8988T (cell line): Measurements from ENCODE around the gene CACNA1B.
"Not testable (repeated sequence)": the region's sequence is repeated elsewhere in the genome, so short reads cannot be mapped to it uniquely, and the experiment has no call there.

ENCODE experiments used
- DNase-seq: peaks from one replicate; pipeline ENCODE4 v3.0.0; 2011

The CACNA1B gene

DNA sequence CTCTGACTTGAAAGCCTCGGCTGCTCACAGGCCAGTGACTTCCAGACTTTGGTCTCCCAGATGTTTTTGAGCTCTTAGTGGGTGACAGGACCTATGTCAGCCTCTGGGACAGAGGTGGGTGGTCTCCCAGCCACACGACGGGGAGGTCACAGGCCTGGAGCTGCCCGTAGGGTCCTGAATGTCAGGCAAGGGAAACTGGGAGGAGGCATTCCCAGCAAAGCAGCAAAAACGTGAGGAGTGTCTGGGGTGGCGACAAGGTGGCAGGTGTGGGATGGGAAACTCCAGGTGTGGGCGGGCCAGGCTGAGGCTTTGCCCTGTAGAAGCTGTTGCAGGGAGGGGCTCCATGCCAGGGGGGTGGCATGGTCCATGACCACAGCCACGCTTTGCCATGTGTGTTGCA lies 110.5 kb downstream of the CACNA1B start:
- no peak for DNase-seq

DNA sequence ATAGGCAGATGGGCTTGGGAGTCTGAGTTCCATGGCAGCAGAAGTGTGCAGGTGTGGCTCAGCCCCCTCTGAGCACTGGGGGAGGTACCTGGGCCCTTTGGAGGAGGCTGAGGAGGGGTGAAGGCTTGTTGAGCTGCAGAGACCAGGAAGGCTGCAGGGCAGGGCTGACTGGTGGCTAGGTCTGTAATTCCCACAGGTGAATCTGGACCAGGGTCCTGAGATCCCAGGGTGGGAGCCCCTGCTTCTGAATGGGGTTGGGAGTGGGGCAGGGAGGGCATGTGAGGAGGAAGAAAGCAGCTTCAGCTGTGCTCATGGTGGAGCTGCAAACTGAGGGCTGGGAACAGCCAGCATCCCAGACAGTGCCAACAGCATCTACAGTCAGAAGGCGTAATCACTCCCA lies 111.1 kb downstream of the CACNA1B start:
- DNase-seq = no peak

DNA sequence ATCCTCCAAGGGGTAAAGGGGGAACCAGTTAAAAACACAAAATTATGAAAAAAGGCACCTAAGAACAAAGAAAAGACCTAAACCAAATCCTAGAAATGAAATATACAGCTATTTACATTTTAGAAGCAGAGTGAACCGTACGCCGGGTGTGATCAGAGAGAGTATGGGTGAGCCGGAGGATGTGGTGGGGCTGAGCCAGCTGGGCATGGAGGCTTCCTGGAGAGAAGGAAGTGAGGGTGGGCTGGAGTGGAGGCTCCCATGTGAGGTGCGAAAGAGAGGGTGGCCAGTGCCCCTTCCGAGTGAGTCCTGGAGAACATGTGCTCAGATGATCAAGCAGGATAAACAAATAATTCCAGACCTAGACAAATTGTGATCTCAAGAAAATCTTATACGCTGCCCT lies 111.6 kb downstream of the CACNA1B start:
- no peak for DNase-seq

DNA sequence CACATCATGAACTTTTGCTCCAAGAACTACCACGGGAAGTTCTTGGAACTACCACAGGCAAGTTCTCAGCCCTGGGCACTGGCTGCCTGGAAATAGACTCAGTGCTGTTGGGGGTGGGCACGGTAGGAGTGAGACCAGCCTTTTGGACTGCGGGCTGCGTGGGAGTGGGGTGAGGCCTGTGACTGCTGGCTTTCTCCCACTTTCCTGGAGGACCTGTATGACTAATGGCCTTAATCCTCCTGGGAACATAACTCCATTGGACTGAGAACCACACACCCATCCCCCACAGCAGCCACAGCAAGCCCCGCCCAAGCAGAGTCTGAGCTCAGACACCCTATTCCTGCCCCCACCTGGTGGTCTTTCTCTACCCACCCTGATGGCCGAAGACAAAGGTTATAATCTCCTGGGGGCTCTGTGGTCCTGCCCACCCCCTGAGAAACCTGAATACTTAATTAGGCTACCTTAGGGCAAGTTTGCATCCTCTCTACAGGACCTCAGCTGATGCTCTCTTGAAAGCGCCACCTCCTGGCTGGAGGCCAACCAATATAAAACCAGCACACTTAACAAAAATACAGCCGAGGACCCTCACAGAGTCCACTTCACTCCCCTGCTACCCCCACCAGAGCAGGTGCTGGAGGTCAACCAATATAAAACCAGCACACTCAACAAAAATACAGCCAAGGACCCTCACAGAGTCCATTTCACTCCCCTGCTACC lies 112.6 kb downstream of the CACNA1B start:
- DNase-seq = no peak

DNA sequence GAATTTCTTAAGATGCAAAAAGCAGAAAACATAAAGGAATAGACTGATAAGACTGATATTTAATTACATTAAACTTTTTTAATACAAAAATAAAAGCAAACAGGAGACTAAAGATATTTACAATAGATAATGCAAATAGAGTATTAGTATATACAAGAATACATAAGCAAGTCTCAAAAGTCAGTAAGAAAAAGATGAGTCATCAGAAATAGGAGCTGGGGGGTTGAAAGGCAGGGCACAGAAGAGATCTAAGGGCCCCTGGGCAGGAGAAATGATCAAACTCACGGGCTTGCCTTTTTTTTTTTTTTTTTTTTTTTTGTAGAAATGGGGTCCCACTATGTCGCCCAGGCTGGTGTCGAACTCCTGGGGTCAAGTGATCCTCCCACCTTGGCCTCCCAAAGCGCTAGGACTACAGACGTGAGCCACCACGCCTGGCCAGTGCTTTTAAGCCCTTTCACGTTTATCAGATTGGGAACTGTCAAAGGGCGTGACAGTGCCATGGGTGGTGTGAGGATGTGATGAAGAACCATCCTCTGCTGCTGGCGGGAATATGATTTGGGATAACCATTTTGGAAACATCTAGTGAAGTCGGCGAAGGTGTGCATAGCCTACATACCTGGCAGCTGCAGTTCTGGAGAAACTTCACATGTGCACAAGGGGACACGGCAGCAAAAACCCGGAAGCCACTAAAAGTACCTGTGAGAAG lies 126.1 kb downstream of the CACNA1B start:
- no peak for DNase-seq

DNA sequence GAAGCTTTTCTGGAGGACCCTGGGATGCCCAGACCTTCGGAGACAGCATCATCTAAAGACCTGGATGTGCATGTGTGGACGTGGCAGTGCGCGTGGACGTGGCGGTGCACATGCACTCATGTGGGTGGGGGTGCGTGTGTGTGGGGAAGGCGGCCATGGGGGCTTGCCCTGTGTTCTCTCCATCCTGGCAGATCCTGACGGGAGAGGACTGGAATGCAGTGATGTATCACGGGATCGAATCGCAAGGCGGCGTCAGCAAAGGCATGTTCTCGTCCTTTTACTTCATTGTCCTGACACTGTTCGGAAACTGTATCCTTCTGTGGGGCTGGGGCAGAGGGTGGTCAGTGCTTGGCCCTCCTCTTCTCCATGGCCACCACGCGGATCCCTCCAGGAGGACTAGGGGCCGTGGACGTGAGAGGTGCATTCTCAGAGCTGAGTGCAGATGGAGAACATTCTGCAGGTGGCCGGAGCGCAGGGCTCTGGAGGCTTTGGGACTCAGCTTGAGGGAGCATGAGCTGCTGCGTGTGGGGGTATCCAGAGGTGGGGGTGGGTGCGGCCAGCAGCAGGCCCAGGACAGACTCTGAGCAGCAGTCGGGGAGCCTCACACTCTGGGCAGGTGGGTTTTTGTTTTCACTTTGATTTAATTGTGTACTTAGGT lies 129.1 kb downstream of the CACNA1B start:
- no peak for DNase-seq

DNA sequence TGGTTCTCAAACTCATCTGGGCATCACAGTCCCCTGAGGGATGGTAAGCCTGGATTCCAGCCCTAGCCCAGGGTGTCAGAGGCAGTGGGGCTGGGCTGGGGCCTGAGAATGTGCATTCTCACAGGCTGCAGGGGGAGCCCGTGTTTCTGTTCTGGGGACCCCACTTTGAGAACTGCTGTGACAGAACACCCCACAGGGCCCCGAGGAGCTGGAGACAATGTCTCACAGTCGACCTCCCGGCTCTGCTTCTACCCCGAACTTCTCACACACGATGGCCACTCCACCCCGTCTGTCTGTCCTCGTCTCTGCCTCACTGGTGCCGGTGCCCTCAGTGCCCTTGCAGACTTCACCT lies 130.0 kb downstream of the CACNA1B start:
- DNase-seq = no peak

DNA sequence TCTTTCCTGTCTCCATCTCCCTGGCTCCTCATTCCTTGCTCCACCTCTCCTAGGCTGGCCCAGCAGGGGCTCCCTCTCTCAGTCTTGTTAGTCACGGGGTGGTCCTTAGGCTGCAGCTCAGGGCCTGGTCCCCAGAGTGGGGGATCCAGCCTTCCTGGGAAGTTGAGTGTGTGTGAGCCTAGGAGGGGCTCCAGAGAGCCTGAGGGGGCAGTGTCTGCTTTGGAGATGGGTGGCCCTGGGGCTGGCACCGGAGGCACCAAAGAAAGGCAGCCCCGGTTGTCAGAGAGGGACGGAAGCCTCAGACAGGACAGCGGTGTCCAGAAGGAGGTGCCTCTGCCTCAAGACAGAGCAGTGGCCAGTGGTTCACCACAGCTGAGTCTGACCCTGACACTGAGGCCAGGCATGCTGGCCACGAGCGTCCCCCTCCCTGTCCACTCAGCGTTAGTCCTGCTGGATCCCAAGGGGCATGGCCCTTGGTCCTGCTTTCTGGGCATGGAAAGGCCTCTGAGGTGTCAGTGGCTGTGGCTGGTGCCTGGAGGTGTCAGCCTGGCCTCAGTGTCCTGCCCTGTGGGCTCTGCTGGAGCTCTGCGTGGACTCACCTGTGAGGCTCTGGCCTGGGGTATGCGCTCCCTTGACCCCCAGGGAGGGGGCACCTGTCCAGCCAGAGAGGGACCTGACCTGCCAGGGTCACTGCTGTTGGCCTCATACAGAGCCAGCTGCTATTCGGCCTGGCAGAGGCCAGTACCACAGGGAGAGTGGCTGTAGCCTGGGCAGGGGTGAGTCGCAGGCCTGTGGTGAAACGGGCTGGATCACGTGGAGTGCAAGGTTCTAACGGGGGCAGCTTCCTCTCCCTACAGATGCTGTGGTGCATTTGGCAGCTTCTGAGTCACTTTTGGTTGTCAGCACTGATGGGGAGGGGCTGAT lies 130.6 kb downstream of the CACNA1B start:
- DNase-seq = no peak

DNA sequence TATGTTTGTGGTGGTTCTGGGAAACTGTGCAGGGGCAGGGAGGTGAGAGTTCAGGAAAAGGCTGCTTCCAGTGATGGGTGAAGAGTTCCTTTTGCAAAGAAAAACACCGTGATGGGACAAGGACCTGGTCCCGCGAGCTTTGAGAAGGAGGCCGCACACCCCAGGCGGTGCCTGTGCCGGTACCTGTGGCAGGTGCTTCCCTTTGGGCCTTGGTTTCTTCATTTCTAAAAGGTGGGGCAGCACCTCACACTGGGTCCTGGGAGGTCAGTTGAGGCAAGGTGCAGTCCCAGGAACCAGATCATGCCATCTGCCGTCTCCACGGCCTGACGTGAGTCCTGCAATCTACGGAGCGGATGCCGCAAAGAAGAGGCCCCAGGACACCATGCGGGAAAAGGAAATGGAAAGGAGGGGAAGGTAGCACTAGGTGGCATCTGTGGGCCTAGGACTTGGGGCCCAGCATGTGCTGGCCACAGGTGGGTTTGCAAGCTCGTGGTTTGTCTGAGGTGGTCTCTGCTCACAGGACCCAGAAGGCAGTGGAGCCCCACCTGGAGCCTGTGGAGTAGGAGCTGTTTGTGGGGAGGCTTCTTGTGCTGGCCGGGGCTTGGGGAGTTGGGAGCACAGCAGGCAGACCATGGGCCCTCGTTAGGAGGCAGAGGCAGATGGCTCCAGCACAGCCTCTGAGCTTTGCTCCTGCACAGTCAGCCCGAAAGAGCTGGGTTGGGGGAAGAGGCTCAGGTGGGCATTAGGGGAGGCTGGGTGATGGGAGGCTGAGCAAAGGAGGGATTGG lies 131.6 kb downstream of the CACNA1B start:
- no peak for DNase-seq

DNA sequence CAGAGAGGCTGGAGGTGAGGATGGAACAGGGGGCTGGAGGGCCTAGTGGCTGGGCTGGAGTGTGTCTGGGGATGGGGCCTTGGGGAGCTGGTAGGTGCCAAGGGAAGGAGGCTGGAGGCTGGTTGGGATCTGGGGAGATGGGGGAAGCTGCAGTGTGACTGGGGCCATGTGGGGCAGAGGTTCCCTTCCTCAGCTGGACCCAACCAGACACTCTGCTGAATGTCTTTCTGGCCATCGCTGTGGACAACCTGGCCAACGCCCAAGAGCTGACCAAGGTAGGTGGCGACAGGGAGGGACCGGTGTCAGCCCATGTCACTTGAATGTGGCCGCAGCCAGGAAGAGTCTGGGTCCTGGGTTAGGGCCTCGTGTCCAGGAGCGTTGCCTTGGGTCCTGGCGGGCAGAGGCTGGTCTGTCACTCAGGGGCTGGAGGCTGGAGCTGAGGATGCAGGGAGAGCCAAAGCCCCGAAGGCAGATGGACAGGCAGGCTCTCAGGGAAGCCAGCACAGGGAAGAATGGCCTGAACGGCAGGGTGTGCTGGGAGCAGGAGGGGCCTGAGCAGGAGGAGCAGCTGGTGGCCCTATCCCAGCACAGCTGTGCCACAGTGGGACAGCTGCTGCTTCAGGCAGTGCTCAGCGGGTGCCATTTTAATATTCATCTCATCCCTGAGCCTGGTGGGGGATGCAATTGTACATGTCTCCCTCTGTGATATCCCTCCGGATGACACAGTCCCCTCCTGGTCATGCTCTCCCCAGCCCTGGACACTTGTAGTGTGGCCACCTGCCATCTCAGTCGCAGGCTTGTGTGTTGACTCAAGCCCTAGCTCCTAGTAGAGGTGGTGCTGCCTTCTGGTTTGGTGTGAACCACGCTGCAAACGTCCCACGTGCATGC lies 132.5 kb downstream of the CACNA1B start:
- no peak for DNase-seq

DNA sequence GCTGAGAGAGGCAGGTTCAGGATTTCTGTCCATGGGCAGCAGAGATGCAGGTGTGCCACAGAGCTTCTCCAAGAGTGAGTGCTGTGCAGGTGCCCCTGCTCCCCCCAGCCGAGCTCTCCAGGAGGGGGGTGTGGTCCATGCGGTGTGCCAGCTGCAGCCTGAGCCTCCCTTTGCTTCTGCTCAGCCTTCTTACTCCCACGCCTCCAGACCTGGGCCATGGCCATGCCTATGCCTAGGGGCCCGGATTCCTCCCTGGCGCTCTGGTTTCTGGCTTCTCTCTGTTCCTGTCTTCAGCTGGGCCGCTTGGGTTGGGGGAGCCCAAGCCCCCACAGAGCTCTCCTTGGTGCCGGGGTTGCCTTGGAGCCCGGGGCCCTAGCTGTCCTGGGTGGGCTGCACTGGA lies 133.3 kb downstream of the CACNA1B start:
- no peak for DNase-seq

DNA sequence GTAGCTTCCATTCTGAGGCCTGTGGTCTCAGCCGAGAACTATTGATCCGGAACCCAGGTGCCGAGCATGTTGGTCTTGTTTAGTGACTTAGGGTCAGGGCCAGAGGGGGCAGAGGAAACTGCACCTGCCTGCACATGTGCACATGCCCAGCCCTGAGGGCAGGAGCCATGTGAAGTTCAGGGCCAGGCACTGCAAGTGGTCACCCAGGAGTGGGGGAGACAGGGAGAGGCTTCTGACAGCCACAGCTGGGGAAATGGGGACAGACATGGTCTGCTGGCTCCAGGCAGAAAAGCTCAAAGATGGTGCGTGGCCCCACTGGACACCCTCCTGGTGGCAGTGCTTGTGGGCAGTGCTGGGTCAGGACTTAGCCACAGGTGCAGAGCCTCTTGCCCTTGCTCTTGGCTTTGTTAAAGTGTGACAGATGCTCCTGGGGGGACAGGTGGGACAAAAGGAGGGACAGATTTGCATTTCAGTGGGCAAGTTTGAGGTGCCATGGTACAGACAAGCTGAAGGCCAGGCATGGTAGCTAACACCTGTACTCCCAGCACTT lies 134.4 kb downstream of the CACNA1B start:
- no peak for DNase-seq

DNA sequence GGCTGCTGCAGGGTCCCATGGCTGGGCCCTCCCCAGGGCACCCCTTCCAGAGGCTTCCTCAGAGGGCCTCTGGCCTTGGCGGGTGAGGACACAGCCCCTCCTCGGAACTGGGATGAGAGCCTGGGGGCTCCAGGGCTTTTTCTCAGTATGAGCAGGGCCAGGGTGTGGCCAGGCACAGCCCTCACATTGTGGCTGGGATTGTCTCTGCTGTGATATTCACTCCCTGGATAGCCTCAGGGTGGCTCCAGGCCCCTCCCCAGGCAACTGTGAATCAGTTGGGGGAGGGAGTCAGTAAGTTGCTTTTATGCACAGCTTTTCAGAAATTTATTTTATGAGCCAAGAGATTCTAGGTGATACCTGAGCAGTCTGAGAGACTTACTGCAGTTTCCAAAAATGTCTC lies 135.7 kb downstream of the CACNA1B start:
- DNase-seq = no peak

DNA sequence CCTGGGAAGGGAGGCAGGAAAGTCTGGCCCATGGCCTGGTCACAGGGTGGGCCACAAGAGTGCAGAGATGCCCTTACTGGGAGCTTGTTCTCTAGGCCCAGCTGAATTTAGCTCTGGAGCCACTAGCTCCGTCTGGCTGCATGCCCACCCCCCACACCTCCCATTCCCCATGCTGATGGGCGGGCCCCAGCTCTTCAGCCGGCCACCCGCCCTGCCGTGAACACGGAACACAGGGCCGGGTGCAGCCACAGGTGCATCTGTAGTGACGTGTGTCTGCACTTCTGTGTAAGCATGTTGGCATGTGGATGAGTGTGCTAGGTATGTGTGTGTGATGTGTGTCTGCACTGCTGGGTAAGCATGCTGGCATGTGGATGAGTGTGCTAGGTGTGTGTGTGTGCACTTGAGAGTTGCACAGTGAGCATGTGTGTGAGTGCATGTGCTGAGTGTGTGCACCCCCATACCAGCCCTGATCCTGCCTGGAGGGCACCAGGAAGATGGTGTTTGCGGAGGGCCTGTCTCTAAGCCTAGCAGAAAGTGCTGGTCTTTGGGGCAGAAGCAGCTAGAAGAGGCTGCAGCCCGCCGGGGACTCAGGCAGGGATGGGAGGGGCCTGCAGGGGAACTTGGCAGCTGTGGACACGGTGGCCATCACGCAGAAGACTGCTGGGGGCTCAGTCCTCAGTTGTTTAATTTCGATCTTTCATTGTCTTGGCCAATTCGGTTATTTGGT lies 136.4 kb downstream of the CACNA1B start:
- no peak for DNase-seq

DNA sequence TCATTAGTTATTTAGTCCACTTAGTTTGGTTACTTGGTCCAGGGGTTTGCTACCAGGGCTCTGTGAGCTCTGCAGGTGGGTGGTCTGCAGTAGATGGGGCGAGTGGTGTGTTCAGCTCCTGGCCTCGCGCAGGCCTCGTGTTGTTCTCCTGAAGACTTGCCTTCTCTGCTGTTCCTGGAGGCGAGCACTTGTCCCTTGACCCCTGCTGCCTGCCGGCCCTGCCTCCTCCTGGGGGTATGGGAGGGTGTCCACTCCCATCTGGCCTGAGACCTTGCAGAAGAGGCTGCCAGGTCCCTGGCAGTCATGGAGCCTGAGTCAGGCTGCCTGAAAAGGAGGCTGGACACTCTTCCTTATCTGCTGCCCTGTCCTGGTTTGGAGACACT lies 137.0 kb downstream of the CACNA1B start:
- no peak for DNase-seq

DNA sequence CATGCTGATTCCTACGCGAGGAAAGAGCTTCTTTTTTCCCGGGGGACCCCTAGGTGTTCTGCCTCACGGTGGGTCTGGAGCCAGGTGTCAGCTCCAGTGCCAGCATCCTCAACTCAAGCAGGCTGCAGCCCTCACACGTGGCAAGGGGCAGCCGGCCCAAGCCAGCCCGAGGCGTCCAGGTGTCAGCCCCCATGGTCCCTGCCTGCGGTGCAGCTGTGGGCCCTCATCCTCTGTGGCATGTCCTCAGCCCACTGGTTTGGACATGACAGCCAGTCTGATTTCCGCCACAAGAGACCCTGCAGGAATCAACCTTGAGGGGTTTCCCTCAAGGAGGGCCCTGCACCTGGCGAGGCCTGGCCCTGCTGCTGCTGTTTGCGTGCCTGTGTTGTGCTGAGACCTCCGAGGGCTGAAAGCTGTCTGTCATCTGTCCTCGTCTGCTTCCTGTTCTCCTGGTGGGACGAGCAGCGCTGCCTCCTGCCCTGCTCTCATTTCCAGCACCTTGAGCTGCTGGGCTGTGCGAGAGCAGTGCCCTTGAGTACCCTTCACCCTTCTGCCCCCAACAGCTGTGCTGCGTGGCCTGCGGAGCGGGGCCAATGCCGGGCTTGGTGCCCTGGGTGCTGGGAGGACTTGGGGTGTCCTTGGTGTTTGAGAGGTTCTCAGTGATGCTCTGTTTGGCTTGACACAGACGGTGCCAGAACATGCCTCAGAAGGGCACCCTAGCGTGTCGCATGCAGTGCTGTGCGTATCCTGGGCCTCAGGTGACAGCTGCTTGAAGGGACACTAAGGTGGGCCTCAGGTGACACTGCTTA lies 137.6 kb downstream of the CACNA1B start:
- no peak for DNase-seq

DNA sequence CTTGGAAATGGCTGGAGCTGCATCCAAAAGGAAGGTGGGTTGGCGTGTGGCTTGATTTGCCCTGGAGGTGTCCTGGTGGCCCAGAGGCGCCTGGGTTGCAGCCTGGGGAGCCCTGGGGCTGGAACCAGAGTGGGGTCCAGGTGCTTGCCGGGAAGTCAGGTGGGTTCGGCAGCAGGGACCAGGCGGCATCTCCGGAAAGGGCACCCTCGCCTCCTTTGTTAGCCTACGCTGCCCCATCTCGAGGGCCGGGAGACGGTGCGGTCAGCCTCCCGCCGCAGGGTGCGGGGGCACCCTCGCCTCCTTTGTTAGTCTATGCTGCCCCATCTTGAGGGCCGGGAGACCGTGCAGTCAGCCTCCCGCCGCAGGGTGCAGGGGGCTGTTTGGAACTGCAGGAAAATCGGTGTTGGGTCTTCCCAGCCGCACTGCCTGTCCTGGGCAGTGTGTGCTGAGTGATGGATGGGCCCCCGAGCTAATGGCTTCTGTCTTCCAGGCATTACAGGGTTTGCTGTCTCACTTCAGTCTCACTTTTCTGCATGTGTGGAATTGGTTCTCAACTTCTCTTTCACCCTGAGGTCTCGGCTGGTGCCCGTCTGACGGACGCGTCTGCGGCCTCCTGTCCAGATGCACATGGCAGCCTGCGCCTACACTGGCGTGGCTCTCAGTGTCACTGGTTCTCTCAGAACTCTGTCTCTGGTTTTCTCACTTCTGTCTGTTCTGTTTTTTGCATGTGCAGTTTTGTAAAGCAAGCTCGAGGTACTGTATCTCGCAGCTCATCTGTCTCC lies 139.0 kb downstream of the CACNA1B start:
- no peak for DNase-seq

DNA sequence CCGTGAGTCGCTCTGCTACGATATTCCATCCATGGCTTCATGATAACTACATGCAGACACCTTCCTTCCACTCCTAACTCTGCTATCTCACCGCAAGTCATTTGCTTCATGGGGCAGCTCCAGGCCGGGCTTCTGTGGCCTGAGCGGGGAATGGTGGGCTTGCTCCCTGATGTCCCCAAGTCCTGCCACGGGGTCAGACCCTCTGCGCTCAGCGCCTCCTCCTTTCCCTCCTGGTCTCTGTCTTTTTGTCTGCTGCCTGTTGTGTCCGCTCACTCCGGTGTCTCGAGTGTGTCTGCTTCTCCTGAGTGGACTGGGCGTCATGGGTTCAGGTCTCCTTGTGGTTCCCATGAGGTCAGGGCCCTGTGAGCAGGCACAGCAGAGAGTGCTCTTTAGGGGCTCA lies 139.6 kb downstream of the CACNA1B start:
- no peak for DNase-seq

DNA sequence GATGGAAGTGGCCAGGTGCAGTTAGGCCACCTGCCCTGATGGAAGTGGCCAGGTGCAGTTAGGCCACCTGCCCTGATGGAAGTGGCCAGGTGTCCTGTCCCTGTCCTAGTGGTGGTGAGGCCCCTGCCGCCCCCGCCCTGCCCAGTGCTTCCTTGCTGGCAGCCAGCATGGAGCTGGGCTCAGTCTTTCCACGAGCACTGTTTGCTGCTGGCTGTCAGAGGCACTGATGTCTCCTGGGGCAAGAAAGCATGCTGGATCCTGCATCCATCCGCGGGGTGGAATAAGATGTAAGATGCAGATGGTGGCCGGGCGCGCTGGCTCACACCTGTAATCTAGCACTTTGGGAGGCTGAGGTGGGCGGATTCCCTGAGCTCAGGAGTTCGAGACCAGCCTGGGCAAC lies 141.9 kb downstream of the CACNA1B start:
- not testable (repeated sequence) for DNase-seq
